ENCODE data around the gene NOL9.

The NOL9 gene

GRCh38 chr1:6499296-6499695 lies 55.0 kb downstream of the NOL9 start:
- no peaks in the 10 kb centered on the region for H3K79me2 ChIP-seq (ENCODE audit: insufficient read depth, low read length)
- no peaks in the 10 kb centered on the region for H3K36me3 ChIP-seq (ENCODE audit: insufficient read depth, low read length)
- H4K20me1 ChIP-seq (ENCODE audit: insufficient read depth, low read length), result no peaks in the 10 kb centered on the region
- H3K4me2 ChIP-seq (ENCODE audit: low read length), result no peak overlapping the region
- no peaks in the 10 kb centered on the region for H3K9me3 ChIP-seq (ENCODE audit: low read length)
- no peak overlapping the region for H3K4me3 ChIP-seq (ENCODE audit: low read depth, low read length, poor library complexity, severe bottlenecking)
- no peaks in the 10 kb centered on the region for H3F3A ChIP-seq (ENCODE audit: insufficient read depth, low read length)
- no peak overlapping the region for H3K9ac ChIP-seq (ENCODE audit: low read length)
- no peak overlapping the region for H2AFZ ChIP-seq (ENCODE audit: low read length)
- no peak for TF ChIP-seq EZH2 (IDR thresholded peaks at IDR 0.05; ENCODE audit: borderline replicate concordance, low read length)
- no peak for TF ChIP-seq CTCF (IDR thresholded peaks at IDR 0.05; ENCODE audit: low read length)
- peaks cover 20% of the 10 kb centered on the region for H3K27me3 ChIP-seq (ENCODE audit: insufficient read depth, low read length)
- no peaks in the 10 kb centered on the region for H3K9me2 ChIP-seq (ENCODE audit: low read depth, low read length)
- H3K4me1 ChIP-seq (ENCODE audit: insufficient read depth, low read length, severe bottlenecking), result peaks cover 7% of the 10 kb centered on the region
- no peak overlapping the region for H3K27ac ChIP-seq (ENCODE audit: low read depth, low read length, poor library complexity, severe bottlenecking)

DNA sequence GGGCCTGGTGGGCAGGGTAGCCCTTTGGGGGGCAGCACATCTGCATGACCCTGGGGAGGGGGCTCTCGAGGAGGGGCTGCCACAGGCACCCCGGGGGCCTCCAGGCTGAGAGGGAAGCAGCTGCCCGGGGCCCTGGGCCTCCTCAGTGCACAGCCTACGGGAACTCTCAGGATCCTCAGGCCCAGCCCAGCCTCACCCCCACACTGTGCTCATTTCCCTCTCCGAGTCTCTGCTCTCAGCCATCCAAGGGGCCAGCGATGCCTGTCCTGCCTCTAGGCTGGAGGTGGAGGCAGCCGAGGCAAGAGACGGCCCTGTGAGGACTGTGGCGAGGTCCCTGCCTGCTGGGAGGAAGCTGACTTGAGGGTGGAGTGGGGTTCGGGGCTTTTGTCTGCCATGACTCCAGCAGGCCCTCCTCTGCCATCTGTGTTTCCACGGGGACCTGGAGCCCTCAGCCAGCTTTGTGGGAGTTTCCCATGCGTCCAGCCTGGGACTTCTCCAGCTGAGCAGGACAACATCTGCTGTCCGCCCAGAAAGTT lies 55.7 kb downstream of the NOL9 start:
- no peak overlapping the region for H3K27ac ChIP-seq (ENCODE audit: low read depth, low read length, poor library complexity, severe bottlenecking)
- H3K4me3 ChIP-seq (ENCODE audit: low read depth, low read length, poor library complexity, severe bottlenecking), result no peak overlapping the region
- no peaks in the 10 kb centered on the region for H3F3A ChIP-seq (ENCODE audit: insufficient read depth, low read length)
- no peaks in the 10 kb centered on the region for H3K36me3 ChIP-seq (ENCODE audit: insufficient read depth, low read length)
- no peaks in the 10 kb centered on the region for H4K20me1 ChIP-seq (ENCODE audit: insufficient read depth, low read length)
- no peak overlapping the region for H2AFZ ChIP-seq (ENCODE audit: low read length)
- TF ChIP-seq CTCF (IDR thresholded peaks at IDR 0.05; ENCODE audit: low read length) (no peak), EZH2 (IDR thresholded peaks at IDR 0.05; ENCODE audit: borderline replicate concordance, low read length) (no peak)
- H3K27me3 ChIP-seq (ENCODE audit: insufficient read depth, low read length), result peaks cover 20% of the 10 kb centered on the region
- no peak overlapping the region for H3K9ac ChIP-seq (ENCODE audit: low read length)
- H3K4me1 ChIP-seq (ENCODE audit: insufficient read depth, low read length, severe bottlenecking), result peaks cover 7% of the 10 kb centered on the region
- no peaks in the 10 kb centered on the region for H3K9me2 ChIP-seq (ENCODE audit: low read depth, low read length)
- no peak overlapping the region for H3K4me2 ChIP-seq (ENCODE audit: low read length)
- no peaks in the 10 kb centered on the region for H3K9me3 ChIP-seq (ENCODE audit: low read length)
- H3K79me2 ChIP-seq (ENCODE audit: insufficient read depth, low read length), result no peaks in the 10 kb centered on the region

DNA sequence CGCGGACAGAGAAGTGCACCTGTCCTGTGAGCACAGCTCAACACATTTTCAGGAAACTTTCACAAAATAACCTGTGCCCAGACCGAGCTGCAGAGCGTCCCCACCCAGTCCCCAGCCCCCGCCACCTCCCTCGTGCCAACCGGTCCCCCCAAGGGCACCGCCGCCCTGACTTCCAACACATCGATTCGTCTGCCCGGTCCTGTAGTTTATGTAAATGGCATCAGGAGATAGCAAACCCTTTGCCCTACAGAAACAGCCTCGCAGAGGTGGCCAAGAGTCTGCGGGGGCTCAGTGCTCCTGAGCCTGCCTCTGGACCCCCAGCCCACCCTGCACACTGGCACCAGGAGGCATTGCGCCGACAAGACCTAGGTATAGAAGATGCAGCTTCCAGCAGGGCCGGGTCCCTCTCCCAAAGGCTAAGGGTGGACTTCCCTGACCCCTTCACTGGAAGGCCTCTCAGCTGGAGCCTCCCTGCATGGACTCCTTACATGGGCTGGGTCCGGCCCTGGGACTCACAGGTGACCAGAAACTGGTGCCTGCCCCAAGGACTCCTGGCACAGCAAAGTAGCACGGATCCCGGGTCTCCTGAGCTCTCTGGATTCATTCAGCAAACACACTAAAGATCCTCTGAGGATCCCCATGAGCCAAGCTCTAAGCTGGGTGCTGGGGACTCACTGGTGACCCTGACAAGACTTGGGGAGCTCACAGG lies 56.3 kb downstream of the NOL9 start:
- Histone ChIP-seq H3K79me2 (ENCODE audit: insufficient read depth, low read length) (no peaks in the 10 kb centered on the region), H3K9me3 (ENCODE audit: low read length) (no peaks in the 10 kb centered on the region), H2AFZ (ENCODE audit: low read length) (no peak overlapping the region), H3K27ac (ENCODE audit: low read depth, low read length, poor library complexity, severe bottlenecking) (no peak overlapping the region), H3K27me3 (ENCODE audit: insufficient read depth, low read length) (peaks cover 20% of the 10 kb centered on the region), H3K9me2 (ENCODE audit: low read depth, low read length) (no peaks in the 10 kb centered on the region), H3K4me3 (ENCODE audit: low read depth, low read length, poor library complexity, severe bottlenecking) (peak overlapping the region; percentile 67), H3F3A (ENCODE audit: insufficient read depth, low read length) (no peaks in the 10 kb centered on the region), H3K9ac (ENCODE audit: low read length) (no peak overlapping the region; the same call in 1 of the 2 replicates), H3K4me1 (ENCODE audit: insufficient read depth, low read length, severe bottlenecking) (peaks cover 7% of the 10 kb centered on the region), H3K36me3 (ENCODE audit: insufficient read depth, low read length) (no peaks in the 10 kb centered on the region), H4K20me1 (ENCODE audit: insufficient read depth, low read length) (no peaks in the 10 kb centered on the region), H3K4me2 (ENCODE audit: low read length) (peak overlapping the region; percentile 99)
- TF ChIP-seq CTCF (IDR thresholded peaks at IDR 0.05; ENCODE audit: low read length), result no peak
- TF ChIP-seq EZH2 (IDR thresholded peaks at IDR 0.05; ENCODE audit: borderline replicate concordance, low read length), result no peak

Data from OCI-LY1 (cell line).